ENCODE measurements around the gene SIRT2. TPM values are rescaled to one million over a fixed set of nuclear protein-coding genes. Genes with fewer than 3 reads are reported as not detected.

The SIRT2 gene
- total and polyA plus RNA-seq, 2 of the 13 experiments (the other 11 are each of a cell fraction or from before 2014, with no cell fraction given): 22.3 to 26.1 TPM

DNA sequence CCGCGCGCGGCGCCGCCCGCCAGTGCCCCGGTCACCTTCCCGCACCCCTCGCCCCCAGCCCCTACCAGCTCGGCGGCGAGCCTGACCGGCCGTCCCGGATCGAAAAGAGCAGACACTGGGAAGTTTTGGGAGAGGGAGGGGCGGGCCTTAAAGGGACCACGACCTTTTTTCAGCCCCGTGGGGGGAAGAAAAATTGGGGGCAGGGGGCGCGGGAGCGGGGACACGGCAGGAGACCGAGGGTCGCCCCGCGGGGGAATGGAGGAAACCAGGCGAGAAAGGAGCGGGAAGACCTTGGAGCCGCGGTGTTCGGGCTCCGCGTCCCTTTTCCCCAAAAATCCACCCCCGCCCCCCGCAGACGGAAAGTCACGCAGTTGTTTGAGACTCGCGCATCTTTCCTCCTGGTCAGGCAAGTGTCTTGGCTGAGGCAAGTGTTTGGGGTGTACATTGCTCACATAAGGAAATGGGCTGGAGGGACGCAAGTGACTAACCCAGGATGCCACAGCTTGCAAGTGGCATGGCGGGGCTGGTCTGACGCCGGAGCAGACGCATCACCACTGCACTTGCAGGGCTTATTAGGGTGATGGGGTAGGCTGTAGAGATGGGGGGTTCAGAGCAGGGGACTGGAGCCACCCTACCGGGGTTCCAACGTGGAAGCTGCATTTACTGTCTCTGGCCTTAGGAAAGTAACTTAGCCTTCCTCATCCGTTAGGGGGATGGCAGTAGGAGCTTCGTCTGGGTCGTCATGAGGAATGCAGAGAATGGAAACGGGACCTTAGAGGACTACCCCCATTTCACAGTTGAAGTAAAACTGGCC lies 47.0 kb downstream of the SIRT2 start (continued):
- 0 out of 2 replicates have a peak, but pooled peaks have one; percentile 30 for TF ChIP-seq HOXA9 (CRISPR knock-in tag; IDR thresholded peaks at IDR 0.05; ENCODE audit: borderline replicate concordance)
- TF ChIP-seq MYC (CRISPR knock-in tag; IDR thresholded peaks at IDR 0.05; ENCODE audit: borderline replicate concordance): 0 out of 2 replicates have a peak, but pooled peaks have one; percentile 32
- TF ChIP-seq, protein P1, sequence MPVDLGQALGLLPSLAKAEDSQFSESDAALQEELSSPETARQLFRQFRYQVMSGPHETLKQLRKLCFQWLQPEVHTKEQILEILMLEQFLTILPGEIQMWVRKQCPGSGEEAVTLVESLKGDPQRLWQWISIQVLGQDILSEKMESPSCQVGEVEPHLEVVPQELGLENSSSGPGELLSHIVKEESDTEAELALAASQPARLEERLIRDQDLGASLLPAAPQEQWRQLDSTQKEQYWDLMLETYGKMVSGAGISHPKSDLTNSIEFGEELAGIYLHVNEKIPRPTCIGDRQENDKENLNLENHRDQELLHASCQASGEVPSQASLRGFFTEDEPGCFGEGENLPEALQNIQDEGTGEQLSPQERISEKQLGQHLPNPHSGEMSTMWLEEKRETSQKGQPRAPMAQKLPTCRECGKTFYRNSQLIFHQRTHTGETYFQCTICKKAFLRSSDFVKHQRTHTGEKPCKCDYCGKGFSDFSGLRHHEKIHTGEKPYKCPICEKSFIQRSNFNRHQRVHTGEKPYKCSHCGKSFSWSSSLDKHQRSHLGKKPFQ (CRISPR knock-in tag; IDR thresholded peaks at IDR 0.05; ENCODE audit: insufficient replicate concordance): peak; percentile 12
- no peak for TF ChIP-seq LCORL (IDR thresholded peaks at IDR 0.05)
- TF ChIP-seq LCORL (CRISPR knock-in tag; IDR thresholded peaks at IDR 0.05): peak; percentile 58; the same call in 1 of the 2 replicates
- TF ChIP-seq, protein P2, sequence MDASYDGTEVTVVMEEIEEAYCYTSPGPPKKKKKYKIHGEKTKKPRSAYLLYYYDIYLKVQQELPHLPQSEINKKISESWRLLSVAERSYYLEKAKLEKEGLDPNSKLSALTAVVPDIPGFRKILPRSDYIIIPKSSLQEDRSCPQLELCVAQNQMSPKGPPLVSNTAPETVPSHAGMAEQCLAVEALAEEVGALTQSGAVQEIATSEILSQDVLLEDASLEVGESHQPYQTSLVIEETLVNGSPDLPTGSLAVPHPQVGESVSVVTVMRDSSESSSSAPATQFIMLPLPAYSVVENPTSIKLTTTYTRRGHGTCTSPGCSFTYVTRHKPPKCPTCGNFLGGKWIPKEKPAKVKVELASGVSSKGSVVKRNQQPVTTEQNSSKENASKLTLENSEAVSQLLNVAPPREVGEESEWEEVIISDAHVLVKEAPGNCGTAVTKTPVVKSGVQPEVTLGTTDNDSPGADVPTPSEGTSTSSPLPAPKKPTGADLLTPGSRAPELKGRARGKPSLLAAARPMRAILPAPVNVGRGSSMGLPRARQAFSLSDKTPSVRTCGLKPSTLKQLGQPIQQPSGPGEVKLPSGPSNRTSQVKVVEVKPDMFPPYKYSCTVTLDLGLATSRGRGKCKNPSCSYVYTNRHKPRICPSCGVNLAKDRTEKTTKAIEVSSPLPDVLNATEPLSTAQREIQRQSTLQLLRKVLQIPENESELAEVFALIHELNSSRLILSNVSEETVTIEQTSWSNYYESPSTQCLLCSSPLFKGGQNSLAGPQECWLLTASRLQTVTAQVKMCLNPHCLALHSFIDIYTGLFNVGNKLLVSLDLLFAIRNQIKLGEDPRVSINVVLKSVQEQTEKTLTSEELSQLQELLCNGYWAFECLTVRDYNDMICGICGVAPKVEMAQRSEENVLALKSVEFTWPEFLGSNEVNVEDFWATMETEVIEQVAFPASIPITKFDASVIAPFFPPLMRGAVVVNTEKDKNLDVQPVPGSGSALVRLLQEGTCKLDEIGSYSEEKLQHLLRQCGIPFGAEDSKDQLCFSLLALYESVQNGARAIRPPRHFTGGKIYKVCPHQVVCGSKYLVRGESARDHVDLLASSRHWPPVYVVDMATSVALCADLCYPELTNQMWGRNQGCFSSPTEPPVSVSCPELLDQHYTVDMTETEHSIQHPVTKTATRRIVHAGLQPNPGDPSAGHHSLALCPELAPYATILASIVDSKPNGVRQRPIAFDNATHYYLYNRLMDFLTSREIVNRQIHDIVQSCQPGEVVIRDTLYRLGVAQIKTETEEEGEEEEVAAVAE (CRISPR knock-in tag; IDR thresholded peaks at IDR 0.05; ENCODE audit: borderline replicate concordance): 0 out of 2 replicates have a peak, but pooled peaks have one; percentile 34
- TF ChIP-seq ZNF143 (CRISPR knock-in tag; IDR thresholded peaks at IDR 0.05): 0 out of 2 replicates have a peak, but pooled peaks have one; percentile 32
- TF ChIP-seq TCF7L2 (IDR thresholded peaks at IDR 0.05; ENCODE audit: low read depth, low read length): no peak
- 0 out of 2 replicates have a peak, but pooled peaks have one; percentile 11 for TF ChIP-seq SMAD1 (CRISPR knock-in tag; IDR thresholded peaks at IDR 0.05; ENCODE audit: borderline replicate concordance, low read depth)
- TF ChIP-seq, protein P3, sequence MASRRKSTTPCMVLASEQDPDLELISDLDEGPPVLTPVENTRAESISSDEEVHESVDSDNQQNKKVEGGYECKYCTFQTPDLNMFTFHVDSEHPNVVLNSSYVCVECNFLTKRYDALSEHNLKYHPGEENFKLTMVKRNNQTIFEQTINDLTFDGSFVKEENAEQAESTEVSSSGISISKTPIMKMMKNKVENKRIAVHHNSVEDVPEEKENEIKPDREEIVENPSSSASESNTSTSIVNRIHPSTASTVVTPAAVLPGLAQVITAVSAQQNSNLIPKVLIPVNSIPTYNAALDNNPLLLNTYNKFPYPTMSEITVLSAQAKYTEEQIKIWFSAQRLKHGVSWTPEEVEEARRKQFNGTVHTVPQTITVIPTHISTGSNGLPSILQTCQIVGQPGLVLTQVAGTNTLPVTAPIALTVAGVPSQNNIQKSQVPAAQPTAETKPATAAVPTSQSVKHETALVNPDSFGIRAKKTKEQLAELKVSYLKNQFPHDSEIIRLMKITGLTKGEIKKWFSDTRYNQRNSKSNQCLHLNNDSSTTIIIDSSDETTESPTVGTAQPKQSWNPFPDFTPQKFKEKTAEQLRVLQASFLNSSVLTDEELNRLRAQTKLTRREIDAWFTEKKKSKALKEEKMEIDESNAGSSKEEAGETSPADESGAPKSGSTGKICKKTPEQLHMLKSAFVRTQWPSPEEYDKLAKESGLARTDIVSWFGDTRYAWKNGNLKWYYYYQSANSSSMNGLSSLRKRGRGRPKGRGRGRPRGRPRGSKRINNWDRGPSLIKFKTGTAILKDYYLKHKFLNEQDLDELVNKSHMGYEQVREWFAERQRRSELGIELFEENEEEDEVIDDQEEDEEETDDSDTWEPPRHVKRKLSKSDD (CRISPR knock-in tag; IDR thresholded peaks at IDR 0.05; ENCODE audit: low read depth): 0 out of 2 replicates have a peak, but pooled peaks have one; percentile 13
- TF ChIP-seq AHR (CRISPR knock-in tag; IDR thresholded peaks at IDR 0.05): no peak
- TF ChIP-seq ZNF260 (CRISPR knock-in tag; IDR thresholded peaks at IDR 0.05; ENCODE audit: borderline replicate concordance, low read depth): no peak
- peak in 1 of 2 experiments; percentile 41; a peak in 1 of 4 replicates for TF ChIP-seq KLF16 (CRISPR knock-in tag; IDR thresholded peaks at IDR 0.05)
- TF ChIP-seq SRY (CRISPR knock-in tag; IDR thresholded peaks at IDR 0.05): no peak
- TF ChIP-seq, protein P4, sequence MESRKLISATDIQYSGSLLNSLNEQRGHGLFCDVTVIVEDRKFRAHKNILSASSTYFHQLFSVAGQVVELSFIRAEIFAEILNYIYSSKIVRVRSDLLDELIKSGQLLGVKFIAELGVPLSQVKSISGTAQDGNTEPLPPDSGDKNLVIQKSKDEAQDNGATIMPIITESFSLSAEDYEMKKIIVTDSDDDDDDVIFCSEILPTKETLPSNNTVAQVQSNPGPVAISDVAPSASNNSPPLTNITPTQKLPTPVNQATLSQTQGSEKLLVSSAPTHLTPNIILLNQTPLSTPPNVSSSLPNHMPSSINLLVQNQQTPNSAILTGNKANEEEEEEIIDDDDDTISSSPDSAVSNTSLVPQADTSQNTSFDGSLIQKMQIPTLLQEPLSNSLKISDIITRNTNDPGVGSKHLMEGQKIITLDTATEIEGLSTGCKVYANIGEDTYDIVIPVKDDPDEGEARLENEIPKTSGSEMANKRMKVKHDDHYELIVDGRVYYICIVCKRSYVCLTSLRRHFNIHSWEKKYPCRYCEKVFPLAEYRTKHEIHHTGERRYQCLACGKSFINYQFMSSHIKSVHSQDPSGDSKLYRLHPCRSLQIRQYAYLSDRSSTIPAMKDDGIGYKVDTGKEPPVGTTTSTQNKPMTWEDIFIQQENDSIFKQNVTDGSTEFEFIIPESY (CRISPR knock-in tag; IDR thresholded peaks at IDR 0.05): 0 out of 2 replicates have a peak, but pooled peaks have one; percentile 8

Measured in HepG2 (cell line).